Spleen (tissue), 11 donors: ENCODE measurements around the gene PDE8A. TPM values are rescaled to one million over a fixed set of nuclear protein-coding genes. Genes with fewer than 3 reads are reported as not detected.

Experiments
- DNase-seq: peaks from one replicate; pipeline ENCODE4 v3.0.0-alpha.2; 2020
- H3K27ac ChIP-seq, 8 donors: fragments of 200-600 bp; sonication (generic) in 7 of 8; 1 replicate in 4 of 8; 2 replicates in 4 of 8; pipeline versions ENCODE4 v1.5.0 to v1.8.0; 2016 to 2021; ENCODE audit warnings: inconsistent platforms in 4 of 8, mild to moderate bottlenecking in 4 of 8, moderate library complexity in 1 of 8
- H3K27me3 ChIP-seq, 7 donors: fragments of 200-600 bp; sonication (generic) in 6 of 7; replicated peaks in 1 of 7; 1 replicate in 4 of 7; 2 replicates in 3 of 7; pipeline versions ENCODE4 v1.5.0 to v1.8.0; 2016 to 2021; ENCODE audit warnings: inconsistent platforms in 3 of 7, mild to moderate bottlenecking in 1 of 7
- H3K36me3 ChIP-seq, 6 donors: fragments of 200-600 bp; sonication (generic) in 5 of 6; 1 replicate in 4 of 6; 2 replicates in 2 of 6; pipeline versions ENCODE4 v1.5.0 to v1.8.0; 2016 to 2021; ENCODE audit warnings: inconsistent platforms in 2 of 6
- H3K4me1 ChIP-seq, 6 donors: fragments of 200-600 bp; sonication (generic) in 5 of 6; 1 replicate in 3 of 6; 2 replicates in 3 of 6; pipeline versions ENCODE4 v1.5.0 to v1.8.0; 2016 to 2021; ENCODE audit warnings: inconsistent platforms in 3 of 6
- H3K4me3 ChIP-seq, 8 donors: fragments of 200-600 bp; sonication (generic) in 7 of 8; 1 replicate in 4 of 8; 2 replicates in 4 of 8; pipeline versions ENCODE4 v1.5.0 to v1.8.0; 2016 to 2021; ENCODE audit warnings: inconsistent platforms in 4 of 8, mild to moderate bottlenecking in 4 of 8, moderate library complexity in 2 of 8
- H3K9me3 ChIP-seq, 8 donors: fragments of 200-600 bp; sonication (generic) in 7 of 8; 1 replicate in 4 of 8; 2 replicates in 4 of 8; pipeline versions ENCODE4 v1.5.0 to v1.8.0; 2016 to 2021; ENCODE audit warnings: inconsistent platforms in 4 of 8
- POLR2A ChIP-seq, 3 donors: fragments of 450-650 bp; IDR thresholded peaks; one replicate each; pipeline ENCODE4 v1.5.1; 2017; ENCODE audit warnings: antibody characterized with exemption in 3 of 3, mild to moderate bottlenecking in 1 of 3
- POLR2AphosphoS5 ChIP-seq, 3 donors: sonication (generic); formaldehyde crosslinking; IDR thresholded peaks; one replicate each; pipeline ENCODE4 v1.5.1; 2017; ENCODE audit warnings: antibody characterized with exemption in 3 of 3
- WGBS, 5 donors: extraction: QIAGEN DNeasy Blood & Tissue Kit in 3 of 5; methylation state at CpG; one replicate each; pipeline versions ENCODE4 v1.1.5 to v1.1.7; 2013 to 2018; 5-methylcytosine and 5-hydroxymethylcytosine counted together
- intact Hi-C: fragments of 100-400 bp; cut with DNase I; formaldehyde crosslinking; loops from one replicate; pipeline ENCODE4 v1.15.0; 2023; ENCODE audit warnings: low total_unique reads
- polyA plus RNA-seq, 3 donors: library from polyadenylated mRNA; stranded (reverse); fragments of 200-250 nt; gene quantifications; one replicate each; pipeline ENCODE4 v1.2.1, GENCODE V29; 2013
- total RNA-seq, 7 donors: library from RNA; depleted of rRNA in 3 of 7; stranded (reverse); fragments of >200 nt in 3 of 7; fragmentation: NEBNext Ultra II Directional in 4 of 7; extraction: Animal tissue kit (Norgen Biotek cat#: 25700) in 4 of 7; gene quantifications; one replicate each; pipeline versions ENCODE4 v1.1.0 to v1.2.1, GENCODE V29; 2016 to 2021
- TF ChIP-seq, protein P1 (sequence below), 11 experiments: fragments of 200-600 bp in 7 of 11; fragments of 450-650 bp in 4 of 11; sonication (generic) in 4 of 11; IDR thresholded peaks in 8 of 11; conservative IDR thresholded peaks in 3 of 11; 1 replicate in 7 of 11; 2 replicates in 4 of 11; pipeline versions ENCODE4 v1.4.0 to v1.8.0; 2016 to 2021; ENCODE audit warnings: antibody characterized with exemption in 11 of 11, inconsistent platforms in 4 of 11, mild to moderate bottlenecking in 1 of 11
- donor health status: healthy with polysubstance abuse.
- donor health status: DM: no; HTN: no; CAD: no; lungs with moderate emphysema.
- donor health status: DM: no; HTN: no; CAD: no.
- donor health status: Bipolar disorder and iron deficiency.
- donor health status: healthy.
- donor health status: DM: no; HTN: no; CAD: no.
- donor health status: DM: yes; HTN: yes; CAD: no.

PDE8A gene
- total and polyA plus RNA-seq, 10 donors, result 13.2 to 52.2 (median 30.6) TPM

DNA sequence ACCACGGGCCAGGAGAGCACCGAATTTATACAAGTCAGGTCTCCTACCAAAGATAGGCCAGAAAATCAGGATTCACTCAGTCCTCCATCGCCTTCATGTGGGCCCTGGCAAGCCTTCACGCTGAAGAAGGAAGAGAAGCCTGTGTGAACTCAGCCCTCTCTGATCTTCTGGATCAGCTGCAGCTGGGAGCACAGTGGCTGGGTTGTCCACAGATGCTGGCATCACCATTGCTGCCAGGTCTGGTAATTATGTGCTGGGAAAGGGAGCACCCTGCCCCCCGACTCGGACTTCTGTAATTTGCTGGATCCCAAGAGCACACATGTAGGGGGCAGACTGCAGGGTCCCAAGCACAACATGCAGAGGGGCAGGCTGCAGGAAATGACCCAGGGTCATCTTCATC, 12.4 kb upstream of the PDE8A start:
- Histone ChIP-seq H3K9me3 (peaks cover 0 to 12% (median 3%) of the 10 kb centered on the region in 8 donors), H3K27ac (no peak overlapping the region), H3K27me3 (no peaks in the 10 kb centered on the region), H3K36me3 (no peaks in the 10 kb centered on the region), H3K4me1 (no peaks in the 10 kb centered on the region), H3K4me3 (no peak overlapping the region)
- 68 to 80% (median 74%) methylated on average over 5 to 6 of the region's 6 CpGs for WGBS, 5 donors
- TF ChIP-seq POLR2A (IDR thresholded peaks at IDR 0.05) (no peak), POLR2AphosphoS5 (IDR thresholded peaks at IDR 0.05) (no peak)
- TF ChIP-seq, protein P1, sequence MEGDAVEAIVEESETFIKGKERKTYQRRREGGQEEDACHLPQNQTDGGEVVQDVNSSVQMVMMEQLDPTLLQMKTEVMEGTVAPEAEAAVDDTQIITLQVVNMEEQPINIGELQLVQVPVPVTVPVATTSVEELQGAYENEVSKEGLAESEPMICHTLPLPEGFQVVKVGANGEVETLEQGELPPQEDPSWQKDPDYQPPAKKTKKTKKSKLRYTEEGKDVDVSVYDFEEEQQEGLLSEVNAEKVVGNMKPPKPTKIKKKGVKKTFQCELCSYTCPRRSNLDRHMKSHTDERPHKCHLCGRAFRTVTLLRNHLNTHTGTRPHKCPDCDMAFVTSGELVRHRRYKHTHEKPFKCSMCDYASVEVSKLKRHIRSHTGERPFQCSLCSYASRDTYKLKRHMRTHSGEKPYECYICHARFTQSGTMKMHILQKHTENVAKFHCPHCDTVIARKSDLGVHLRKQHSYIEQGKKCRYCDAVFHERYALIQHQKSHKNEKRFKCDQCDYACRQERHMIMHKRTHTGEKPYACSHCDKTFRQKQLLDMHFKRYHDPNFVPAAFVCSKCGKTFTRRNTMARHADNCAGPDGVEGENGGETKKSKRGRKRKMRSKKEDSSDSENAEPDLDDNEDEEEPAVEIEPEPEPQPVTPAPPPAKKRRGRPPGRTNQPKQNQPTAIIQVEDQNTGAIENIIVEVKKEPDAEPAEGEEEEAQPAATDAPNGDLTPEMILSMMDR (IDR thresholded peaks at IDR 0.05 in 8 of 11, conservative IDR thresholded peaks at IDR 0.05 in 3 of 11), result no peak
- no peak for DNase-seq
- intact Hi-C loops, result no loop called here

DNA sequence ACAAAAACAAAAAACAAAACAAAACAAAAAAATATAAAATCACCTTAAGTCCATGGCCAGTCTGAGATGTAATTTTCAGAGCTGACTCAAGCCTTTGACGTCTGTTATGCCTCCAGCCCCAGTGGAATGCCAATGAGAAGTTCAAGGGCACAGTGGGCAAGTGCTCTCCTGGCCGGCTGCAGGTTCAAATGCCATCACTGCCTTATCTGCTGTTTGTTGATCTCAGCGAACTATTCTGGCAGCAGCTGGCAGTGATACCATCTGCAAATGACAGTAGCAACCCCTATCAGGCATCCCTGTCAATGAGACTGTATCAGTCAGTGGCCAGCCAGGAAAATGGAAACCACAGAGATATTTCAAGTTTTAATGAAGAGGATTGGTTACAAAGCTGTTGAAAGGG, 10.8 kb upstream of the PDE8A start:
- H3K27ac ChIP-seq, result no peak overlapping the region
- intact Hi-C loops, result no loop called here
- peaks cover 0 to 3% (median 0%) of the 10 kb centered on the region in 8 donors for H3K9me3 ChIP-seq
- no peaks in the 10 kb centered on the region for H3K4me1 ChIP-seq
- H3K36me3 ChIP-seq, result no peaks in the 10 kb centered on the region
- TF ChIP-seq POLR2A (IDR thresholded peaks at IDR 0.05), result no peak
- TF ChIP-seq, protein P1 (IDR thresholded peaks at IDR 0.05 in 8 of 11, conservative IDR thresholded peaks at IDR 0.05 in 3 of 11), result no peak
- TF ChIP-seq POLR2AphosphoS5 (IDR thresholded peaks at IDR 0.05), result no peak
- WGBS, 5 donors, result 63 to 83% (median 76%) methylated on average over 3 of the region's 3 CpGs
- no peaks in the 10 kb centered on the region for H3K27me3 ChIP-seq
- no peak overlapping the region for H3K4me3 ChIP-seq
- no peak for DNase-seq

DNA sequence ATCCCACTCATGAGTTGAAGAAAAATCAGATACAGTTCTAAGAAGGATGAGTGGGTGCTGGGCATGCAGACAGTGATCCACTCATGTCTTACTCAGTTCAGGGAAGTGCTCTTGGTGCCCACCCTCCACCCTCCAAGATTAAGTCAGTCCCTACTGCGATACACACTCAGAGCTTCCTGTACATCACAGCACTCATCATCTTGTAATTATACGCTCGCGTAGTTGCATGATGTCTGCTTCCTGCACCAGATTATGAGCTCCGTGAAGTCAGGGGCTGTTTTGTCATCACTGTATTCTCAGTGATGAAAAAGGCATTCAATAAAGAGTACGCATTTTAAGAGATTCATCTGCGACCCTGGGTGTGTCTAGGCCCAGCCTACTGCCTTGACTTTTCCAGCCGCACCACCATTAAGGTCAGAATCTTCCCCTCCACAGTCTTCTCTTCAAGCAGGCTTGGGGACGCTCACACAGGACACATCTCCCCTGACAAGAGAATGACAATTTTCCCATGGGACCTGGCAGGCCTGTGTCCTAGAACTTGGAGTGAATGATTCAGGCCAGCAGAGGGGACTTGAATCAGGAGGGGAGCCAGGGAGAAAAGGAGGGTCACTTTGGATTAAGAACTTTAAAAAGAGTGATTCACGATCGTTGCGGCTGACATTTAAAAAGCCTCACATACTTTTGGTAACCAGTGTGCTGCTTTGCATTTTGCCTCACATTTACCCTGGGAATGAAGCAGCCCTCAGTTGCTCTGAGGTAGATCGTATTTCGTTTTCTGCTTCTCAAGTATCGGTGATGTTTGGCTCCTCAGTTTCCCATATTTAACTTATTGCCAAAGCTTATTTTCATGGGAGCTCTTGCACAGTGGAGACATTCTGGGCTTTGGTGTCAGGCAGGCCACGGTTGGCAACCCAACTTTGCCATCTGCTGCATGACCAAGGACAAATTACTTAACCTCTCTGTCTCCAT, 7.9 kb upstream of the PDE8A start:
- intact Hi-C loops, result no loop called here
- no peak for TF ChIP-seq POLR2A (IDR thresholded peaks at IDR 0.05)
- TF ChIP-seq, protein P1 (IDR thresholded peaks at IDR 0.05 in 8 of 11, conservative IDR thresholded peaks at IDR 0.05 in 3 of 11), result no peak
- TF ChIP-seq POLR2AphosphoS5 (IDR thresholded peaks at IDR 0.05), result no peak

DNA sequence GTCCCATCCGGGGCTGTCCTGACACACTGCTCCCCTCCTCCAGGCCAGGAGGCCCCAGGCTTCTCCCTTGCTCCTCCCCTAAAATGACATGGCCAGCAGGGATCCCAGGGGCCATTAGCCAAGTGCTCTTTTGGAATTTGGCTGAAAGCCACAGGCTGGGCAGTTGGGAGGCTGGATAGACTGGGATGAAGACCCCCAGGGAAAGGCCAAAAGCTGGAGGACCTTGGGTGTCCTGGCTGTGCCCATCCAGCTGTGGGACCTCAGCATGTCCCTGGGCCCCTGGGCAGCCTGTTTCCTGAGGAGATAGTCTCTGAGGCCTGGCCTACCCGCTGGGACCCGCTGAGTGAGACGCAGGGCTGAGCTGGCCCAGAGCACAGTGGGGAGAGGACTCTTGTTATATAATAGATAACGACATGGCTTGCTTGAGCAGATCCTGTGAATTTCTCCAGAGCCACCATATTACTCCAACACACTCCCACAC, 5.7 kb upstream of the PDE8A start:
- Histone ChIP-seq H3K4me3 (no peak overlapping the region), H3K27ac (no peak overlapping the region), H3K27me3 (no peaks in the 10 kb centered on the region), H3K9me3 (no peaks in the 10 kb centered on the region), H3K4me1 (peaks cover 5 to 18% (median 16%) of the 10 kb centered on the region in 6 donors), H3K36me3 (no peaks in the 10 kb centered on the region)
- intact Hi-C loops, result no loop called here
- DNase-seq, result no peak
- WGBS, 5 donors, result 80 to 100% (median 92%) methylated on average over 5 of the region's 5 CpGs
- TF ChIP-seq POLR2AphosphoS5 (IDR thresholded peaks at IDR 0.05) (no peak), POLR2A (IDR thresholded peaks at IDR 0.05) (no peak)
- TF ChIP-seq, protein P1 (IDR thresholded peaks at IDR 0.05 in 8 of 11, conservative IDR thresholded peaks at IDR 0.05 in 3 of 11), result no peak

More for the DNA sequence above, 7.9 kb upstream of the PDE8A start:
- Histone ChIP-seq H3K4me1 (peaks cover 0 to 3% (median 0%) of the 10 kb centered on the region in 6 donors), H3K36me3 (no peaks in the 10 kb centered on the region), H3K4me3 (no peak overlapping the region), H3K27ac (no peak overlapping the region), H3K27me3 (no peaks in the 10 kb centered on the region), H3K9me3 (no peaks in the 10 kb centered on the region)
- WGBS, 5 donors, result 82 to 88% (median 85%) methylated on average over 16 of the region's 16 CpGs
- DNase-seq, result no peak
